A673 (cell line): ENCODE data around the gene RNPEP. TPM values are rescaled to one million over a fixed set of nuclear protein-coding genes. Genes with fewer than 3 reads are reported as not detected.

Source experiments
- BruUV-seq: library from RNA; stranded (reverse); fragments of 400-500 nt; replicated peaks from 2 replicates; lab custom pipeline; 2021; lab: Mats Ljungman, UMichigan
- CTCF ChIA-PET: fragments of 300-600 bp; sonication (Branson Sonifier 250); formaldehyde crosslinking; loops from one replicate; lab custom pipeline; 2022; ENCODE audit warnings: antibody characterized with exemption; lab: Charles Lee
- POLR2A ChIA-PET: fragments of 300-600 bp; sonication (Branson Sonifier 250); formaldehyde crosslinking; loops from one replicate; lab custom pipeline; 2022; ENCODE audit warnings: antibody characterized with exemption; ENCODE audit not compliant: low non-redundant PET; lab: Charles Lee
- DNase-seq: peaks from one replicate; pipeline ENCODE4 v3.0.0-alpha.2; 2015; ENCODE audit warnings: low spot score
- H3K27ac ChIP-seq: fragments of 200-600 bp; sonication (generic); 2 replicates; pipeline ENCODE4 v1.5.1; 2016; ENCODE audit warnings: mixed run types, low read depth, mild to moderate bottlenecking, mixed read lengths, antibody characterized with exemption, low read length; ENCODE audit not compliant: poor library complexity, severe bottlenecking
- H3K27me3 ChIP-seq: fragments of 200-600 bp; sonication (generic); replicated peaks from 2 replicates; pipeline ENCODE4 v1.6.1; 2017; ENCODE audit warnings: mixed run types, low read depth, mild to moderate bottlenecking, mixed read lengths, antibody characterized with exemption, low read length; ENCODE audit not compliant: insufficient read depth, poor library complexity
- H3K36me3 ChIP-seq: fragments of 200-600 bp; sonication (generic); 2 replicates; pipeline ENCODE4 v1.6.1; 2016; ENCODE audit warnings: mixed run types, mild to moderate bottlenecking, mixed read lengths, antibody characterized with exemption, low read length; ENCODE audit not compliant: insufficient read depth, poor library complexity, severe bottlenecking
- H3K4me1 ChIP-seq: fragments of 200-600 bp; sonication (generic); 2 replicates; pipeline ENCODE4 v1.6.1; 2017; ENCODE audit warnings: mixed run types, mild to moderate bottlenecking, mixed read lengths, antibody characterized with exemption, low read length; ENCODE audit not compliant: insufficient read depth, poor library complexity, severe bottlenecking
- H3K4me3 ChIP-seq: fragments of 200-600 bp; sonication (generic); 2 replicates; pipeline ENCODE4 v1.5.1; 2016; ENCODE audit warnings: low read depth, mixed run types, mild to moderate bottlenecking, mixed read lengths, low read length; ENCODE audit not compliant: poor library complexity, severe bottlenecking
- H3K9me3 ChIP-seq: fragments of 200-600 bp; sonication (generic); 2 replicates; pipeline ENCODE4 v1.6.1; 2016; ENCODE audit warnings: mixed run types, low read depth, mild to moderate bottlenecking, mixed read lengths, antibody characterized with exemption, low read length; ENCODE audit not compliant: poor library complexity, severe bottlenecking
- CTCF ChIP-seq: fragments of 300-800, 200-600 bp; sonication (generic); conservative IDR thresholded peaks from 2 replicates; pipeline ENCODE4 v1.5.1; 2017; ENCODE audit warnings: low read depth, mild to moderate bottlenecking, antibody characterized with exemption, low read length, moderate library complexity, mixed read lengths
- EZH2 ChIP-seq: fragments of 200-600 bp; sonication (generic); IDR thresholded peaks from 2 replicates; pipeline ENCODE4 v1.6.1; 2017; ENCODE audit warnings: borderline replicate concordance, low read depth, mild to moderate bottlenecking, mixed read lengths, antibody characterized with exemption, low read length; ENCODE audit not compliant: poor library complexity, severe bottlenecking
- intact Hi-C: fragments of 100-400 bp; cut with micrococcal nuclease; formaldehyde crosslinking; loops from one replicate; pipeline ENCODE4 v1.10.0; 2022; ENCODE audit not compliant: unreplicated experiment
- total RNA-seq: library from RNA; stranded (reverse); gene quantifications from 2 replicates; pipeline ENCODE4 v1.2.3, GENCODE V29; 2021

The RNPEP gene
- total RNA-seq, 1 experiment from 2014 or later: 59.3 TPM

GRCh38 chr1:201985355-201985754 lies 2.9 kb downstream of the RNPEP start:
- ChIA-PET POLR2A (no interaction called here), CTCF (no interaction called here)
- peaks cover 10% of the 10 kb centered on the region for H3K4me1 ChIP-seq
- no peak for DNase-seq
- intact Hi-C loops: no loop called here
- no peaks in the 10 kb centered on the region for H3K27me3 ChIP-seq
- peaks cover 8% of the 10 kb centered on the region for H3K36me3 ChIP-seq
- H3K4me3 ChIP-seq: no peak overlapping the region
- no peak for TF ChIP-seq EZH2
- TF ChIP-seq CTCF: no peak
- no TSS peak for BruUV-seq
- H3K9me3 ChIP-seq: no peaks in the 10 kb centered on the region
- H3K27ac ChIP-seq: no peak overlapping the region

GRCh38 chr1:201988601-201989000 lies 6.2 kb downstream of the RNPEP start:
- Histone ChIP-seq H3K27ac (no peak overlapping the region), H3K4me1 (peaks cover 2% of the 10 kb centered on the region), H3K36me3 (peaks cover 19% of the 10 kb centered on the region), H3K4me3 (no peak overlapping the region), H3K9me3 (no peaks in the 10 kb centered on the region), H3K27me3 (no peaks in the 10 kb centered on the region)
- ChIA-PET POLR2A (no interaction called here), CTCF (no interaction called here)
- TF ChIP-seq EZH2 (no peak), CTCF (no peak)
- BruUV-seq: no TSS peak
- DNase-seq: no peak
- intact Hi-C loops: no loop called here

- no peaks in the 10 kb centered on the region for H3K27me3 ChIP-seq
- TF ChIP-seq CTCF (no peak), EZH2 (no peak)
- ChIA-PET POLR2A (no interaction called here), CTCF (no interaction called here)
- H3K4me1 ChIP-seq: no peaks in the 10 kb centered on the region
- H3K27ac ChIP-seq: no peak overlapping the region
- peaks cover 19% of the 10 kb centered on the region for H3K36me3 ChIP-seq
- no peak overlapping the region for H3K4me3 ChIP-seq
- no peak for DNase-seq
- intact Hi-C loops: no loop called here
- H3K9me3 ChIP-seq: no peaks in the 10 kb centered on the region
- BruUV-seq: no TSS peak
Measured at GRCh38 chr1:201989354-201990128, 7.1 kb downstream of the RNPEP start.
